HuH-7 (cell line): ENCODE measurements around the gene GP9.
"Not testable (repeated sequence)": the region's sequence is repeated elsewhere in the genome, so short reads cannot be mapped to it uniquely, and the experiment has no call there.

Source experiments
- DNase-seq: peaks from one replicate; pipeline ENCODE4 v3.0.0; 2011; ENCODE audit warnings: low spot score

GP9 gene

DNA sequence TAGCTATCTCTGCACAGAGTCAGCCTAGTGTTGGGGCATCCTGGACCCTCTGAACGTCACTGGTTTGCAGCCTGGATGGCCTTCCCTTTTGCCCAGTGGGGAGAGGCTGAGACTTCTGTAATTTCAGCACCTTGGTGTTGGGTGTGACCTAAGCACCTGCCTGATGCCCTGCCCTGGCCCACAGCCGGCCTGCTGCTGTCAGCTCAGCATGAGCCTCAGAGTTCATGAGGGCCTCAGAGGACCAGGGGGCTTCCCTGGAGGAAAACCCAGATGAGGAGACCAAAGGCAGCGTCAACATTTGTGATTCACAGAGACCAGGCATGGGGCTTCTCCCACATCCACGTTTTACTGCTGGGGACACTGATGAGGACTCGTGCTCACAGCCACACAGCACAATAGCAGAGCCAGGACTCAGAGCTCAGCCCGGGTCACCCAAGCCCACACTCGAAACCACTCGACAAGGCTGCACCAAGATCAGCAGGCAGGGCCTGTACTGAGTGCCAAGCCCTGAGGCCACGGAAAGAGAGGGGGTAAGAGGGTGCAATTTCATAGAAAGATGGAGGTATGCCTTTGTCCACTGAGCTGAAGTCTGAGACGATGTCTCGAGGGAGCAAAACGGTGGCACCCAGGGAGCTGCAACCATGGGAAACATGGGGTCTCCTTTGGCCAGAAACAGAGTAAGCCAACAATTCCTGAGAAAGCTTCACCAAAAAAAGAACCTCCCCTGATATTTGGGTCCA, 9.9 kb upstream of the GP9 start:
- no peak for DNase-seq

DNA sequence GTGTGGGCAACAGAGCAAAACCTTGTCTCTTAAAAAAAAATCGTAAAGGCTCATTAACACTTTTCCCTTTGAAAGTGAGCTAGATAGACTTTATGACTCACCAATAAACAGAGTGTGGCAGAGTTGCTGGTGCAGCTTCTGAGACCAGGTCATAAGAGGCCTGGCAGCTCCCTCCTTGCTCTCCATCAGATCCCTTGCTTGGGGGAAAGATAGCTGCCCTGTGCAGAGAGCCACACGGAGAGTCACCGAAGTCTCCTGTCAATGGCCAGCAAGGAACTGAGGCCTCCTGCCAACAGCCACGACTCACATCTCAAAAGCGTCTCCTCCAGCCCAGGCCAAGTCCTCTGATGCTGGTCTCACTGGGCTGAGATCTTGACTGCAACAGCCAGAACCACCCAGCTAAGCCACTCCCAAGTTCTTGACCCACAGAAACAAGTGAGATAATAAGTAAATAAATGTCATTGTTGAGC, 8.7 kb upstream of the GP9 start:
- DNase-seq = no peak

DNA sequence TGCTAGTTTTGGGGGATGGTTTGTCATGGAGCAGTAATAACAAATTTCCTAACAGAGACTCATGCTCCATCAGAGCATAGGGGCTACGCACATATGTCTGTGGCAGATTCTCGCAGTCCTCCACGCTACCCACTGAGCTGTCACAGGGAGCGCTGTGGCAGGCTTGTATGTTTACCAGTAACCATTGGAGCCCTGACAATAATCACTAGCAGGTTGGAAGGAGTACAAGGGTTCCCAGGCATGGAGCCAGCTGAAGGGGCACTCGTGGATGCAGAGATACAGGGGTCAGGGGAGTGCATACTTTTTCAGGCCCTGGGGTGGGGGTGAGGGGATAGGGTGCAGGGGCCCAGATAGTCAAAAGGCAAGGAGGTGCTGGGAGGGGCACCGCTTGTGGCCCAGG, 7.9 kb upstream of the GP9 start:
- DNase-seq = no peak

DNA sequence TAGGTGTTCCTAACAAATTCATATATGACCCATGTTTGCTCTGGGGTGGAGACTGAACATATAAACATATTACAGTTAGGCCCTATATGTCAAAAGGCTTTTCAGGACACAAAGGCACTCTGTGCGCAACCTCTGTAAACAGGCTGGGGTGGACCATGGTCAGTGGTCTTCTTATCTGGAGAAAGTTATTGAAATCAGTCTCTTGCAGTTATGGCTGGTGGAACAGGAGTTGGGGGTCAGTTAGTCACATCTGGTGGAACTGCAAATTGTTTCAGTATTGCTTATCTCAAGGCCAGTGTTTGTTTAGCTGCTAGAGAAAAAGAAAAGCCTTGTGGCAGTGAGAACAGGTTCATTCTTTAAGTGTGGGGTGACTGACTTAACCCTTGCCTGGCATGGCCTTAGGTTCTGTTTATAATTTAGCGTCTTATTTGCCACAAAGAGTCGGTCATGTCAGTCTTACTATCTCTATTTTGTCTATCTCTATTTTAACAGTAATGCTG, 5.9 kb upstream of the GP9 start:
- DNase-seq = peak; percentile 64

DNA sequence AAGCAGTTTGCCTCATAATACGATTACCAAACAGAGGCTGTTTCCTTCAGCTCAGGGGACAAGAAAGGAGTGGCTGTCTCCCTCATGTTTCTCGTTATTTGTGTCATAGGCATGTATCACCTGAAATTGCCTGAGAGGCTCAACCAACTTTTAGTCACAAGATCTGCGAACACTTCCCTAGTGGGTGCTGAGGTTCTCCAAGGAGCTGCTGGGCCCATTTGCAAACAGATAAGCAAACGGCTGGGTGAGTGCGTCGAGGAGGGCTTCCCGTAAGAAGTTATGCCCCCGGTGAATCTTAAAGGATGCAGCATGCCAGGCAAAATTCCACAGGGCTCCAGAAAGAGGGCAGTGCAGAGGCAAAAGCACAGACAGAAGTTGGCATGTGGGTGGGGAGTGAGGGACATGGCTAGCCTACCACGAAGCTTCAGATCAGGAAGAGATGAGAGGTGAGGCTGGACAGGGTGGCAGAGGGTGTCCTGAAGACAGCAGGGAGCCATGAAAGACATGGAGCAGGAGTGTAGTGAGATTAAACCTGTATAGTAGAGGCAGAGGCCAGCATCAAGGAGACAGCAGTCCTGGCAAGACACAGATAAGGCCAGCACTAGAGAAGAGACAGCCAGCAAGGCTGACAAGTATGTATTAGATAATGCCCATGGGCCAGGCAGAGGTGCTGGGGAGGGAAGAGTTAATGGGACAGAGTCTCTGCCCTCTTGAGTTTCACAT, 4.0 kb upstream of the GP9 start:
- DNase-seq = no peak

DNA sequence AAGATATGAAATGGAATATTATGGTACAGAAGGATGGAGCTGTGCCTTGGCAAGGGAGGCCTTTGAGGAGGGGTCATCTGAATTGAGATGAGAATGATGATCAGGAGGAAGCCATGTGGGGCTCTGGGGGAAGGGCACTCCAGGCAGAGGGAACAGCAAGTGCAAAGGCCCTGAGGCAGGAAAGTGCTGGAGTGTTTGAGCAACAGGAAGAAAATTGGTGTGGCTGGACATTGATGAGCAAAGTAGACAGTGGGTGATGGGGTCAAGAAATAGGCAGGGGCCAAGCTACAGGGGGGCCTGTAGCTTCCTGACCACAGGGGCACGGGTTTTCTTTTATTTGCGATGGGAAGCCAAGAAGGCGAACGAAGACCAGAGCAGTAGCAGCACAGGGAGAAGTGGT, 3.3 kb upstream of the GP9 start:
- no peak for DNase-seq

DNA sequence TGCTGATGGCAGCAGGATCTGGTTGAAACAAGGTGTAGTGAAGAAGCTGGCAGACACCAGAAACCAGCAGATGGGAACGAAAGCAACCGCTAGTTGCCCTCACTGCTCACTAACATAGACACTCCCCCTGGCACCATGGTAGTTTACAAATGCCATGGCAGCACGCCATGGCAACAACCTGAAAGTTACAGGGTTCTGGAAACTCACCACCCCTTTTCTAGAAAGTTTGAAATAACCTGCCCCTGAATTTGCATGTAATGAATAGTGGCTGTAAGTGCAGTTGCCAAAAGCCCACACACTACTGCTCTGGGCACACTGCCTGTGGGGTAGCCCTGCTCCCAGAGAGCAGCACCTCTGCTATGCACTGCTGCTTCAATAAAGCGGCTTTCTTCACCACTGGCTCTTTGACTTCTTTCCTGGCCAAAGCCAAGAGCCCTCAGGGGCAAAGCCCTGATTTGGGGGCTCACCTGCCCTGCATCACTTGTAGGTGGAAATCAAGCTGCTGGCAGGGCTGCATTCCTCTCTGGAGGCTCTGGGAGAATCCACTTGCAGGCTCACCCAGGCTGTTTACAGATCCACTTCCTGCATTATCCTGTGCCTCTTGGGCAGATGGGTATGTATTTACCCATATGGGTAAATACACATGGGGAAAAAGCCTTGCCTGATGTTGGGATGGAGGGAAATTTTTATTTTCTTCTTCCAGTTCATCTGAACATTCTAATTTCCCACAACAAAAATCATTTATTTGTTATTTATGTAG, 2.0 kb upstream of the GP9 start:
- no peak for DNase-seq

DNA sequence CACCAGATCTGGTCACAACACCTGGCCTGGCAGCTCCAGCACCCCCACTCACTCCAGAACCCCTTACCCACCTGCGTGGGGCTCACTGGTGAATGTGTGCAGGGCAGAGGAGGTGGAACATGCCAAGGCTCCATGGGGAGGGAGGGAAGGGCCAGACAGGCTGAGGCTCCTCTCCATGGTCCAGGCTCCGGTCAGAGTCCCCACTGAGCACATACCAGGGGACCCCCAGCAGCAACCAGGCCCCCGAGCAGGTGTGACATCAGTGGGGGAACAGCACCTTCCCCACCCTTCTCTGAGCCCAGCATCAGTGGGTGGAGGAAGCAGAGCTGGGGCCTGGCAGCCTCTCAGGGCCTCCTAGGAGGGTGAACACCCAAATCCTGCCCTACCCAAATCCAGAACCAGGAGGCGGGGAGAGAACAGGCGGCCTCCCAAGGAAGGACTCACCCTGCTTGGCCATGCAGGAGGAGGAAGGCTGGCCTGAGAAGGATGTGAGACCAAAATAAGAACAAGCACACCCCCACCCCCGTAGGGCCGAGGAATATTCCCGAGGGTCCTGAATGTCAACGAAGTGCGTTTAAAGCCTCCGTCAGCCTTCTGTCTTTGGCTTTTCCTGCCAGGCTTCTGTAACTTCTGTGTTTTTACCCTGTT, 1.1 kb upstream of the GP9 start:
- no peak for DNase-seq

DNA sequence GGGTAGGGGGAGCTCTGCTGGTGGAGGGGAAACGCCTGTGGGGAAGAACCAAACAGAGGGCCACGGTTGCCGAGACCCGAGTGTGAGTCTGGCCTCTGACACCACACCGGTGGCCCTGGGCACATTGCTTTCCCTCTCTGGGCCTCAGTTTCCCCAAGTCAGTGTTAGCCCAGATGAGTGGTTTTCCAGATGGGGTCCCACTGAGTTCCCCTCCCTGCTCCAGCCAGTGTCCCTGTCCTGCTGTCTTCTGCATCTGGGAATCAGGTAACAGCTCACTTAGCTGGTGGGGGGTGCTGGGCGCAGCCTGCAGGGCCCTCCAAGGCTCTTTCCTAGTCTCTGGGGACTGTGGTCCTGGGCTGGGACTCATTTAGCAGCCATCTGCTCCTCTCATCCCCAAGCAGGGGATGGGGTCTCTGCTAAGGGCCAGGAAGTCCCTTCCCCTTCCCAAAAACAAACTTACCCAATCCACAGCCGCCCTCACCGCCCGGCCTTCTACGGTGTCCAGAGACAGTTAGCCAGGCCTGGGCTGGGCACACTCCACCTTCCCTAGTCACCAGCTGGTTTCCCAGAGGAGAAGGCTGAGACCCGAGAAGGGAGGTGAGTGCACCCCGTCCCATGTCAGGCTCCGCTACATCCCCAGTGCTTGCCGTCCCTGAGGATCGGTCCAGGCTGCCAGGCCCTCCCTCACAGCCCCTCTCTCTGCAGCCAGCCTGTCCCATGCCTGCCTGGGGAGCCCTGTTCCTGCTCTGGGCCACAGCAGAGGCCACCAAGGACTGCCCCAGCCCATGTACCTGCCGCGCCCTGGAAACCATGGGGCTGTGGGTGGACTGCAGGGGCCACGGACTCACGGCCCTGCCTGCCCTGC, 676 bp downstream of the GP9 start:
- no peak for DNase-seq

DNA sequence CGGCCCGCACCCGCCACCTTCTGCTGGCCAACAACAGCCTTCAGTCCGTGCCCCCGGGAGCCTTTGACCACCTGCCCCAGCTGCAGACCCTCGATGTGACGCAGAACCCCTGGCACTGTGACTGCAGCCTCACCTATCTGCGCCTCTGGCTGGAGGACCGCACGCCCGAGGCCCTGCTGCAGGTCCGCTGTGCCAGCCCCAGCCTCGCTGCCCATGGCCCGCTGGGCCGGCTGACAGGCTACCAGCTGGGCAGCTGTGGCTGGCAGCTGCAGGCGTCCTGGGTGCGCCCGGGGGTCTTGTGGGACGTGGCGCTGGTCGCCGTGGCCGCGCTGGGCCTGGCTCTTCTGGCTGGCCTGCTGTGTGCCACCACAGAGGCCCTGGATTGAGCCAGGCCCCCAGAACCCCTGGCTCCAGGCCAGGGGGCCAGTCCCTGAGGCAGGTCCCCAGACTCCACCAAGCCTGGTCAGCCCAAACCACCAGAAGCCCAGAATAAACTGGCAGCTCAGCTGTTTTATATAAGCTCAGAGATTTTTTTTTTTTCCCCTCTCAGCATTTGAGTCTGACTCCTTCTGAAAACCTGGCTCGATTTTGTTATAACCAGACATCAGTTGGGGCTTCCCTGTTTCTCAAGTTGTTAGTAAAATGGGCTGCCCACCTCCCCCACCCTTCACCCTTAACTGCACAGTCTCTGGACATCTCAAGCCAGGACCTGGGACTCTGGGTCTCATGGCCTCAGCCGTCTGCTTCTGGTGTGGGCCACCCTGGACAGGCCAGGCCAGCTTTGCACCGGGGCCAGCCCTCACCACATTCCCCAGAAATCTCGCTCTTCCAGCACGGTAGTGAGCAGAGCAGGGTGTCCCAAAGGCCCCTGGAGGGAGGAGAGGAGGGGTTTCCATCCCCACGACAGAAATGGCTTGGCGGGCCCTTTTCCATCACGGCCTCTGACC, 1.6 kb downstream of the GP9 start:
- DNase-seq = no peak

DNA sequence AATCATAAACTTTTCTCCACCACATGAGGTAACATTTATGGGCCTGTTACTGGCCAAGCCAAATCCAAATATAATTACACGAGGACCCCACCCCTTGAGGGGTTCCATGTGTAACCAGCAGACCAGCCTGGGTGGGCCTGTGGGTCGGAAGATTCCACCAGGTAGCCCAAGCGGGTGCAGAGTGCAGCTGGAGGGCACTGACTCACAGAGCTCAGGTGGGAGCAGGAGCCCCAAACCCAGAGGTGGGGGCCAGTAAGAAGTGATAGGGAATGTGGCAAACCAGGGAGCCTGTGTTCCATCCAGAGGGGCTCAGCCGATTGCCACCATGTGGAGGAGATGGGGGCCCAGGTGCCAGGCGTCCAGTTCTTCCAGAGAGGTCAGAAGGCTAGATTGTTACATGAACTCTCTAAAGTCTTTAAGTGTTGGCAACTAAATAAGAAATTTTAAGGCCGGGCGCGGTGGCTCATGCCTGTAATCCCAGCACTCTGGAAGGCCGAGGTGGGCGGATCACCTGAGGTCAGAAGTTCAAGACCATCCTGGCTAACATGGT, 2.6 kb downstream of the GP9 start:
- DNase-seq = no peak

DNA sequence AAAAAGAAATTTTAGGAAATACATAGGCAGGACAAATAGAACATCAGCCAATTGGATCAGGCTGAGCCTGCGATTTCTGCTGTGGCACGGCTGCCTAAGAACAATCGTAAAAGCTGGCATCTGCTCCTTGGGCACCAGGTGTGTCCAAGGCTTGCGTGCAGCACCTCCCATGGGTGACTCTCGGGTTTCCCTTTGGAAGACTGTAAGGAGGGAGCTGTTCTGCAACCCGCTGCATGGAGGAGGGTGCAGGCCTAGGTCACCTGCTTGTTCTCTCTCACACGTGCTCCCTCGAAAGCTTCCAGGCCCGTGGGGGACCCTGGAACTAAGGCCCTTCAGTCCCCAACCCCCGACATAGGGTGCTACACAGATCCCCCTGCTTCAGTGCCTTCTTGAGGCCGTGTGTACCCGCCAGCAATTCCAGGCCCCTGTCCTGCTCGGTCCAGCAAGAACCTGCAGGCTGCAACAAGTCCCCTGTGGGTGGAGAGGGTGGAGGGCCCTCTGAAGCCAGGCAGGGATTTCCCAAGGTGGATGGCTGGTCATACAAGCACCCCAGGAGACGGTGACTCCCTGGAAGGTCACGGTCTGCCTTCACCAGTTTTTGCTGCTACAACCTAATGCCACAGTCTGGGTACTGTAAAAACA, 3.4 kb downstream of the GP9 start:
- no peak for DNase-seq

DNA sequence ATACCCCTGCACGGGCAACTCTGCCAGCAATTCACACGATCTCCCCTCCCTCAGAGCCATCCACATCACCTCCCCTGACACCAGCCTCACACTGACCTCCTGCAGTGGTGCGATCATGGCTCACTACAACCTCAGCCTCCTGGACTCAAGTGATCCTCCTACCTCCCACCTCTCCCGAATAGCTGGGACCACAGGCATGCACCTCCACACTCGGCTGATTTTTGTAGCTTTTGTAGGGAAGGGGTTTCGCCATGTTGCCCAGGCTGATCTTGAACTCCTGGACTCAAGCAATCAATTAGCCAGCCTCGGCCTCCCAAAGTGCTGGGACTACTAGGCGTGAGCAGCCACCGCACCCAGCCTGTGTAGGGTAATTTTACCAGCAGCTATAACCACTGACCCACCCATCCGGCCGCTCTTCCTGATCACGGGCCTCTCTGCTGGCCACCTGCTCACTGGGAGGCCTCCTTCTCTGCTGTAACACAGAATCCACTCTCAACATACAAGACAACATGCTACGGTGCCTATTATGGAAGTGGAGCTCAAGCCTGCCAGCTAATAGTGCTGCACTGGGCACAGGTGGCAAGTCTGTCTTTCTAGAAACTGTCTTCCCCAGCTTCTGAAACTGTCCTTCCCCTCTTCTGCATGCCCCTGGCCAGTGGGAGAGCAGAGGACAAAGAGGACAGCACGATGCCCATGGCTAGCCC, 4.6 kb downstream of the GP9 start:
- DNase-seq = no peak

DNA sequence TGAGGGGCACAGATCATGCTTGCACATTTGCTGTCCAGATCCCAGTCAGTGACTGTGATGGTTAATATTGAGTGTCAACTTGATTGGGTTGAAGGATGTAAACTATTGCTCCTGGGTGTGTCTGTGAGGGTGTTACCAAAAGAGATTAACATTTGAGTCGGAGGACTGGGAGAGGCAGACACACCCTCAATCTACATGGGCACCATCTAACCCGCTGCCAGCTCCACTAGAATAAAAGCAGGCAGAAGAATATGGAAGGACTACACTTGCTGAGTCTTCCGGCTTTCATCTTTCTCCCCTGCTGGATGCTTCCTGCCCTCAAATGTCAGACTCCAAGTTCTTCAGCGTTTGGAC, 5.1 kb downstream of the GP9 start:
- DNase-seq = no peak

DNA sequence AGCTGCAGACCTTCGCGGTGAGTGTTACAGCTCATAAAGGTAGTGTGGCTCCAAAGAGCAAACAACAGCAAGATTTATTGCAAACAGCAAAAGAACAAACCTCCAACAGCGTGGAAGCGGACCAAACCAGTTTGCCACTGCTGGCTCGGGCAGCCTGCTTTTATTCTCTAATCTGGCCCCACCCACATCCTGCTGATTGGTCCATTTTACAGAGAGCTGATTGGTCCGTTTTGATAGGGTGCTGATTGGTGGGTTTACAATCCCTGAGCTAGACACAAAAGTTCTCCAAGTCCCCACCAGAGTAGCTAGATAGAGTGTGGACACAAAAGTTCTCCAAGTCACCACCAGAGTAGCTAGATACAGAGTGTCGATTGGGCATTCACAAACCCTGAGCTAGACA, 7.1 kb downstream of the GP9 start:
- not testable (repeated sequence) for DNase-seq

DNA sequence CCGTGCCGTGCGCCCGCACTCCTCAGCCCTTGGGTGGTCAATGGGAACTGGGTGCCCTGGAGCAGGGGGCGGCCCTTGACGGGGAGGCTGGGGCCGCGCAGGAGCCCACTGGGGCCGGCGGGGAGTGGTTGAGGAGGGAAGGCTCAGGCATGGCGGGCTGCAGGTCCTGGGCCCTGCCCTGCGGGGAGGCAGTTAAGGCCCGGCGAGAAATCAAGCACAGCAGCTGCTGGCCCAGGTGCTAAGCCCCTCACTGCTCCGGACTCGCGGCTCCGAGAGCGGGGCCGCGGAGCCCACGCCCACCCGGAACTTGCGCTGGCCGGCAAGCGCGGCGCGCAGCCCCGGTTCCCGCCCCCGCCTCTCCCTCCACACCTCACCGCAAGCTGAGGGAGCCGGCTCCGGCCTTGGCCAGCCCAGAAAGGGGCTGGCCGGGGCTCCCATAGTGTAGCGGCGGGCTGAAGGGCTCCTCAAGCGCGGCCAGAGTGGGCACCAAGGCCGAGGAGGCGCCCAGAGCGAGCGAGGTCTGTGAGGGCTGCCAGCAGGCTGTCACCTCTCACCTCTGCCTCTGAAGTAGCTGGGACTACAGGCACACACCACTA, 7.8 kb downstream of the GP9 start:
- DNase-seq = no peak

DNA sequence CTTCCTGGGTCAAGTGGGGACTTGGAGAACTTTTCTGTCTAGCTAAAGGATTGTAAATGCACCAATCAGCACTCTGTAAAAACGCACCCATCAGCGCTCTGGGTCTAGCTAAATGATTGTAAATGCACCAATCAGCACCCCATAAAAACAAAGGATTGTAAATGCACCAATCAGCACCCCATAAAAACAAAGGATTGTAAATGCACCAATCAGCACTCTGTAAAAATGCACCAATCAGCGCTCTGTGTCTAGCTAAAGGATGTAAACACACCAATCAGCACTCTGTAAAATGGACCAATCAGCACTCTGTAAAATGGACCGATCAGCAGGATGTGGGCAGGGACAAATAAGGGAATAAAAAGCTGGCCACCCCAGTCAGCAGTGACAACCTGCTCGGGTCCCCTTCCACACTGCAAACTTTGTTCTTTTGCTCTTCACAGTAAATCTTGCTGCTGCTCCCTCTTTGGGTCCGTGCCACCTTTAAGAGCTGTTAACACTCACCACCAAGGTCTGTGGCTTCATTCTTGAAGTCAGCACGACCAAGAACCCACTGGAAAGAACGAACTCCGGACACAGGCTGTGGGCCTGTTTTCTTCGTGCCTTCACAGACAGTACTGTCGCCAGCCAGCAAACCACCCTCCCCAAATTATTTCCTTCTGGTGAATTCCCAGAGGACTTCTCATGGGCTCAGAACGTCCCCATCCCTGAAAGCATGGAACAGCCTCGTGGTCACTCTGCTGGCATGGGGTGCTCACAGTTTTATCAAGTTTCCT, 8.9 kb downstream of the GP9 start:
- DNase-seq = not testable (repeated sequence)
